GM12874 (cell line): ENCODE results near the gene ARHGEF25.

Source experiments
- TF ChIP-seq, protein P1 (sequence below): IDR thresholded peaks from 2 replicates; pipeline ENCODE4 v1.5.1; 2011; ENCODE audit warnings: low read depth, mild to moderate bottlenecking, control low read depth, low read length, moderate library complexity; ENCODE audit not compliant: insufficient read depth

ARHGEF25 gene

DNA sequence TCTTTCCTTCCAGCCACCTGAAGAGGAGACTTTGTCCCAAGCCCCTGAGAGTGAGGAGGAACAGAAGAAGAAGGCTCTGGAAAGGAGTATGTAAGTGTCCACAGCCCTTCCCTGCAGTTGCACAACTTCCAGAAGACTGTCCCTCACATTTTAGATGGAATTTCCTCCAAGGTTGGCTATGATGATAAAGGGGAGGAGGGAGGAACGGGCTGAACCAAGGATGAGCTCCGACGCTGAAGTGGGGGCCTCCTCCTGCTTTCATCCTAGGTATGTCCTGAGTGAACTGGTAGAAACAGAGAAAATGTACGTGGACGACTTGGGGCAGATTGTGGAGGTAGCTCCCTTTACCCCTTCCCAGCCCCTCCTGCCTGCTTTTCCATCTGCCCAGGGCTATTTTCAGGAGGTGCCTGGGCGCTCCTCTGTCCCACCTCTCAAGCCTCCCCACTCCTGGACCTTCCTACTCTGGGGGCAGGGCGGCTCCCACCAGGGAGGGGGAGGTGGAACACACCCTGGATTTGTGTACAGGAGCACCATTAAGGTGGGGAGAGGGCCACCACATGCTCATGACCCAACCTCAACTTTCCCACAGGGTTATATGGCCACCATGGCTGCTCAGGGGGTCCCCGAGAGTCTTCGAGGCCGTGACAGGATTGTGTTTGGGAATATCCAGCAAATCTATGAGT is 2.3 kb downstream of the ARHGEF25 start:
- TF ChIP-seq, protein P1, sequence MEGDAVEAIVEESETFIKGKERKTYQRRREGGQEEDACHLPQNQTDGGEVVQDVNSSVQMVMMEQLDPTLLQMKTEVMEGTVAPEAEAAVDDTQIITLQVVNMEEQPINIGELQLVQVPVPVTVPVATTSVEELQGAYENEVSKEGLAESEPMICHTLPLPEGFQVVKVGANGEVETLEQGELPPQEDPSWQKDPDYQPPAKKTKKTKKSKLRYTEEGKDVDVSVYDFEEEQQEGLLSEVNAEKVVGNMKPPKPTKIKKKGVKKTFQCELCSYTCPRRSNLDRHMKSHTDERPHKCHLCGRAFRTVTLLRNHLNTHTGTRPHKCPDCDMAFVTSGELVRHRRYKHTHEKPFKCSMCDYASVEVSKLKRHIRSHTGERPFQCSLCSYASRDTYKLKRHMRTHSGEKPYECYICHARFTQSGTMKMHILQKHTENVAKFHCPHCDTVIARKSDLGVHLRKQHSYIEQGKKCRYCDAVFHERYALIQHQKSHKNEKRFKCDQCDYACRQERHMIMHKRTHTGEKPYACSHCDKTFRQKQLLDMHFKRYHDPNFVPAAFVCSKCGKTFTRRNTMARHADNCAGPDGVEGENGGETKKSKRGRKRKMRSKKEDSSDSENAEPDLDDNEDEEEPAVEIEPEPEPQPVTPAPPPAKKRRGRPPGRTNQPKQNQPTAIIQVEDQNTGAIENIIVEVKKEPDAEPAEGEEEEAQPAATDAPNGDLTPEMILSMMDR = no peak

DNA sequence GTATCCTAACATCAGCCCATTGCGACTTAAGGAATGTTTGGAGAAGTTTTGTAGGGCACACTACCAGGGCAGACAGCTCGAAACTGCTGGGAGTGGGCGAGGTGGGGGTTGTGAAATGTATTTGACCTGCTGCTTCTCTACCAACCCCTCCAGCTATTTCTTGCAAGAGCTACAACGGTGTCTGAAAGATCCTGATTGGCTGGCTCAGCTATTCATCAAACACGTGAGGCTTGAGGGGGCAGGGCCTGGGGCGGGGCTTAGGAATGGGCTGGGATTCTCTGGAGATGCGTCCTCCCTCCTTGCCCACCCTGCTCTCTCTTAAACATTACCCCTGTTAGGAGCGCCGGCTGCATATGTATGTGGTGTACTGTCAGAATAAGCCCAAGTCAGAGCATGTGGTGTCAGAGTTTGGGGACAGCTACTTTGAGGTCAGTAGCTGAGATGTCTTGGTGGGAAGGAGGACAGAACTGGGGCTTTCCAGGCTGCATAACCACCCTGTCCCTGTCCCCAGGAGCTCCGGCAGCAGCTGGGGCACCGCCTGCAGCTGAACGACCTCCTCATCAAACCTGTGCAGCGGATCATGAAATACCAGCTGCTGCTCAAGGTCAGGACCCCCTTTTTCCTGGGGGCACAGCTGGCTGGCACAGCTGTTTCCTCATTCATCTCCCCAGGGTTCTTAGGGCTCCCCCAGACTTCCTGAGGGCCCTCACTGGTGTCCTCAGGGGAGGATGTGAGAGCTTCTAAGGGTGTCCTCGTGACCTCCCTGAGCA is 3.1 kb downstream of the ARHGEF25 start:
- TF ChIP-seq, protein P1 = no peak

DNA sequence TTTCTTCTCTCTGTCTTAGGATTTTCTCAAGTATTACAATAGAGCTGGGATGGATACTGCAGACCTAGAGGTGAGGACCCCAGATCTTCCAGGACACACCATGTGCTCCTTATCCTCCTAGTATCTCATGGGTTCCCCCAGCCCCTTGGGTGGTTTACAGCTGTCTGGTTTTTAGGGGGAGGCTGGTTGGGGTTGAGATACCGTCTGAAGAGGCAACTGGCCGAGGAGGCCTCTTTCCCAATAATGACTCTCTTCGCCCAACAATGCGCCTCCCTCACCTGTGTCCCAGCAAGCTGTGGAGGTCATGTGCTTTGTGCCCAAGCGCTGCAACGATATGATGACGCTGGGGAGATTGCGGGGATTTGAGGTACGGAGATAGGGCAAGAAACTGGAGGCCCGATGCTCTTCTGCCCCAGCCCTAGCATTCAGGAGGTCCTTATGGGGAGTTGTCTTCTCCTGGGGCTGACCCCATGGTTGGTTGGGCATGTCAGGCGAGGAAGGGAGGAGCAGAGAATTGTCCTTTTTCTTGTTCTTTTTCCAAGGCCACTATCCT is 3.8 kb downstream of the ARHGEF25 start:
- TF ChIP-seq, protein P1 = no peak

DNA sequence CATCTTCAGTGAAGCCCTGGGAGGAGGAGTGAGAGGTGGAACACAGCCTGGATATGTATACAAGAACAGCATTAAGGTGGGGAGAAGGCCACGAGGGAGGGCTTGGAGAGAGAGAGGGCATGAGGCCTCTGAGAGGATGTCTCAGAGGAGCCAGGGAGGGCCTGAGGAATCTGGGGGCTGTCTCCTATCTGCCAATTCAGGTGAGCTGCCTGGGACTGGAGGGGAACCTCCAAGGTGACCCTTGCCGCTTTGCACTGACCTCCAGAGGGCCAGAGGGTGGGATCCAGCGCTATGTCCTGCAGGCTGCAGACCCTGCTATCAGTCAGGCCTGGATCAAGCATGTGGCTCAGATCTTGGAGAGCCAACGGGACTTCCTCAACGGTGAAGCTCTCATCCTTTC is 4.4 kb downstream of the ARHGEF25 start:
- TF ChIP-seq, protein P1 = no peak

DNA sequence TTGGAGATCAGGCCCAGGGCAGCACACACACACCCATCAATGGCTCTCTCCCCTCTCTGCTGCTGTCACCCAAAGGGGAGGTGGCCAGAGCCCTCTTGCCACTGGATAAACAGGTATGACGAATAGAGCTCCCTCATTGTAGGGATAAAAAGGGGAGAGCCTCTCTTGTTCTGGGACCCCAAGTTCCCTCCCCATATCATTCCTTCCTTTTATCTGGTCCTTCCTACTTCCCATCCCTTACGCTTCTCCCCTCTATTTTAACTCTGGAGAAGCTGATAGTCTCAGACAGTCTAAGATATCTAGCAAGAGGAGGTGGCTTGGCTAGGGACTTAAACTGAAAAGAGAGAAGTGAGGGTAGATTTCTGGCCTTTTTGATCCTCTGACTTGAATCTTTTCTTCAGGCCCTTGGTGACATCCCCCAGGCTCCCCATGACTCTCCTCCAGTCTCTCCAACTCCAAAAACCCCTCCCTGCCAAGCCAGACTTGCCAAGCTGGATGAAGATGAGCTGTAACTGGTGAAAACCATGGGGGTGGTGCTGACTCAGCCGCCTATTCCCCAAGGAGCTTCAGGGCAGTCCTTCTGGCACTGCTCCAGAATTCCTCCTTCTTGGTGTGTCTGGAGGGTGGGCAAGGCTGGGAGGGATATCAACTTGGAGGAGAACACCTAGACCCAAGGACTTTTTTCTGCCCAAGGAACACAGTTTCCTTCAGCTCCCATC is 5.3 kb downstream of the ARHGEF25 start:
- TF ChIP-seq, protein P1 = no peak

DNA sequence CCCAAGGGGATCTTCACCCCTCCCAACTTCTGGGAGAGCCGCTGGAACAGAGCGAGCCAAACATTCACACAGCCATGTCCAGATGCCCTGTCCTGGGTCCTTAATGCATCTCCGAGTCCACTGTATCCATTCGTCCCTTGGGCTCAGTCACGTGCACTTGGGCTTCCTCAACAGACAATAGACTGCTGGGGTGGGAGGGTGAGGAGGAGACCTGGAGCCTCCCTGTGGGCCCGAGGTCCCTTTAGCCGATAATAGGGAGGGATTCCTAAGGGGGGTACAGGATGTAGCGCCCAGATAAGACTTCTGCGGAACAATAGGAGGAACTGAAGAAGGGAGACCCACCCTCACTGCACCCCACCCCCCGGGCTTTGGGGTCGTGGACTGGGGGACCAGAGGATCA is 6.7 kb downstream of the ARHGEF25 start:
- TF ChIP-seq, protein P1 = no peak

DNA sequence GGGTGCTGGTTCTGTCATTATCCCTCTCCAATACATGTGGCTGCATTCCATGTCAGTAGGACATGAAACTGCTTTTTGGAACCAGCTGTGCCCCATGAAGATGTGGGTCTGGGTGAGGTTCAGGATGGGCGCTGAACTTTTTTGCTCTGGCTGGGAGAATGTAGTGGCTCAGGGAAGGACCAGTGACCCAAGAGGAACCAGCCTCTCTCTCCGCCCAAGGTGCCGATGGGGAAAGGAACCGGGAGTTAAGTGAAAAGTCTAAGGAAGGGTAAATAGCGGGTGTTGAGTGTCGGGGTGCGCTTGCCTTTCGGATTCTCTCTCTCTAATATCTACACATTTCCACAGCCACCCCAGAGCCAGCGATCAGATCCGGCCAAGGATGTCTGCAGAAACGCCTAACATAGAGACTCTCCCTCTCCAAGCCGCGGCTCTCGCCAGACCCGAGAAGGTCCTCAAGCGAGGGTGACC is 7.8 kb downstream of the ARHGEF25 start:
- TF ChIP-seq, protein P1 = no peak
